Breast epithelium (tissue), 4 donors: Measurements from ENCODE around the gene BZW2. TPM values are rescaled to one million over a fixed set of nuclear protein-coding genes. Genes with fewer than 3 reads are reported as not detected.

Source experiments
- DNase-seq, 2 donors: peaks; one replicate each; pipeline ENCODE4 v3.0.0-alpha.2; 2019; ENCODE audit warnings: low spot score in 2 of 2
- H3K27ac ChIP-seq, 2 donors: fragments of 200-600 bp; sonication (generic) in 1 of 2; one replicate each; pipeline ENCODE4 v1.5.1; 2016 to 2019; ENCODE audit warnings: mild to moderate bottlenecking in 1 of 2
- H3K27me3 ChIP-seq, 2 donors: fragments of 200-600 bp; sonication (generic) in 1 of 2; one replicate each; pipeline versions ENCODE4 v1.5.1 to v1.6.0; 2017 to 2019; ENCODE audit warnings: control low read depth in 1 of 2, mild to moderate bottlenecking in 1 of 2
- H3K36me3 ChIP-seq: fragments of 200-600 bp; one replicate; pipeline ENCODE4 v1.5.1; 2019
- H3K4me1 ChIP-seq, 2 donors: fragments of 200-600 bp; sonication (generic); one replicate each; pipeline ENCODE4 v1.5.1; 2016 to 2019; ENCODE audit warnings: control low read depth in 1 of 2
- H3K4me3 ChIP-seq, 3 donors: fragments of 200-600 bp; sonication (generic); 1 replicate in 2 of 3; 2 replicates in 1 of 3; pipeline ENCODE4 v1.5.1; 2016 to 2019; ENCODE audit warnings: mild to moderate bottlenecking in 3 of 3, moderate library complexity in 2 of 3
- H3K9me3 ChIP-seq, 2 donors: fragments of 200-600 bp; sonication (generic) in 1 of 2; one replicate each; pipeline ENCODE4 v1.5.1; 2016 to 2019; ENCODE audit warnings: control low read depth in 1 of 2
- POLR2A ChIP-seq: fragments of 450-650 bp; IDR thresholded peaks from one replicate; pipeline ENCODE4 v1.6.1; 2016; ENCODE audit warnings: antibody characterized with exemption, mild to moderate bottlenecking, moderate library complexity
- POLR2AphosphoS5 ChIP-seq, 3 donors: sonication (generic); formaldehyde crosslinking; IDR thresholded peaks; one replicate each; pipeline ENCODE4 v1.6.1; 2017; ENCODE audit warnings: antibody characterized with exemption in 3 of 3
- intact Hi-C: fragments of 100-400 bp; cut with DNase I; formaldehyde crosslinking; loops from one replicate; pipeline ENCODE4 v1.15.1; 2023; ENCODE audit warnings: low total_unique reads
- total RNA-seq, 3 donors: library from RNA; depleted of rRNA; stranded (reverse); fragments of >200 nt; gene quantifications; one replicate each; pipeline ENCODE4 v1.1.0, GENCODE V29; 2016
- TF ChIP-seq, protein P1 (sequence below), 3 donors: fragments of 450-650 bp; IDR thresholded peaks; one replicate each; pipeline ENCODE4 v1.5.1; 2016 to 2017; ENCODE audit warnings: antibody characterized with exemption in 3 of 3, mild to moderate bottlenecking in 3 of 3, moderate library complexity in 3 of 3

Gene BZW2
- total RNA-seq, 3 donors from 2014 or later, result 55.7 to 68.8 (median 68.2) TPM

DNA sequence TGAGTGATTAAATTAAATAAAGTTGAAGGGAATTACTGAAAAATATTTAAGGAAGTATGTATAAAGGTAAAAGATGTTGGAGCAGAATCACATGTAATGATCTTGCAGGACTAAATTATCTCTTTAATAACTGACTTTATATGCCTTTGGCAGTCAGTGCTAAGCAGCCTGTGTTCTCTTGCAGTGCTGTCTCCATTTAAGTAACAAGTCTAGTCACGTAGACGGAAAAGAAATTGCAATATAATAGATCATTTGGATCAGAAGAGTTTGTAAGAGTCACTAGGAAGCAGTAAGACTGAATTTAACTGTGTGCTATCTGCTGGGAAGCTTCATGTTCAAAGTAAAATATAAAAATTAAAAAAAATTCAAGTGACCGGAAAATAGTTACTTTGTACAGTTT is 21.4 kb downstream of the BZW2 start:
- H3K27ac ChIP-seq, result peak overlapping the region; percentile 85 to 89
- no peaks in the 10 kb centered on the region for H3K4me1 ChIP-seq
- TF ChIP-seq, protein P1, sequence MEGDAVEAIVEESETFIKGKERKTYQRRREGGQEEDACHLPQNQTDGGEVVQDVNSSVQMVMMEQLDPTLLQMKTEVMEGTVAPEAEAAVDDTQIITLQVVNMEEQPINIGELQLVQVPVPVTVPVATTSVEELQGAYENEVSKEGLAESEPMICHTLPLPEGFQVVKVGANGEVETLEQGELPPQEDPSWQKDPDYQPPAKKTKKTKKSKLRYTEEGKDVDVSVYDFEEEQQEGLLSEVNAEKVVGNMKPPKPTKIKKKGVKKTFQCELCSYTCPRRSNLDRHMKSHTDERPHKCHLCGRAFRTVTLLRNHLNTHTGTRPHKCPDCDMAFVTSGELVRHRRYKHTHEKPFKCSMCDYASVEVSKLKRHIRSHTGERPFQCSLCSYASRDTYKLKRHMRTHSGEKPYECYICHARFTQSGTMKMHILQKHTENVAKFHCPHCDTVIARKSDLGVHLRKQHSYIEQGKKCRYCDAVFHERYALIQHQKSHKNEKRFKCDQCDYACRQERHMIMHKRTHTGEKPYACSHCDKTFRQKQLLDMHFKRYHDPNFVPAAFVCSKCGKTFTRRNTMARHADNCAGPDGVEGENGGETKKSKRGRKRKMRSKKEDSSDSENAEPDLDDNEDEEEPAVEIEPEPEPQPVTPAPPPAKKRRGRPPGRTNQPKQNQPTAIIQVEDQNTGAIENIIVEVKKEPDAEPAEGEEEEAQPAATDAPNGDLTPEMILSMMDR (IDR thresholded peaks at IDR 0.05), result no peak
- no peak for TF ChIP-seq POLR2A
- TF ChIP-seq POLR2AphosphoS5 (IDR thresholded peaks at IDR 0.05), result no peak

DNA sequence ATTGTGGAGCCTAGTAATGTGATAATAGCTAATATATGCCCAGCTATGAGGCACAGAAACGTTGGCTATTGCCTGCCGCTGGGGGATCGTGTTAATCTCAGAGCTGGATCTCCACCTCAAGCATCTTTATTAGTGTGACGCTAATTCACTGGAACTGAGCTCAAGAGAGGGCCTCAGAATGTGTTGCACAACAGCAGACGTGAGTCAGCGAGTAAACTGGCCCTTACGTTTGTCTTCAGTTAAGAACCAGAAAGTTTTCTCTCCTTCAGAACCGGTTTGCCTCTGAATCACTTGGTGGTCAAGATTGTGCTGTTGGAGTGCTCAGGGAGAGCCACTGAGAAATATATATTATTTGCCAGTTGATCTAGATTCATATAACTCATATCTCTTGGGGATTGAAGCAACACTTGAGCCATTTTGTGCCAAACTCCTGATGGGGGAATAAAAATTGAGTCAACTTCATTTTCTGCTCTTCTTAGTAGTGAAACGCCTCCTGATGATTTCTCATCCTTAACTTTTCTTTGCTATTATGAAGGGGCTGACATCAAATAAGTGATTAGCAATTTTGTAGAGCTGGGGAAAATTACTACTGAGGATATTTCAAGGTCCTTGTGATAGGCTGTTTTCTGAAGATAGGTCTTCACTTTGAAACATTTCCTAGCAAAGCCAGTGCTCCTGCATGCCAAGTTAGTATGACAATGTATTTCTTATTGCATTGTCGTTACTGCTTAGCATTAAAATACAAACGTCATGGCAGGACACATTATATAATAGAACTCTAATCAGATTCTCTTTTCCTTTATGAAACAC is 22.3 kb downstream of the BZW2 start:
- peak; percentile 70 to 82 for DNase-seq
- Histone ChIP-seq H3K9me3 (no peaks in the 10 kb centered on the region), H3K27me3 (no peaks in the 10 kb centered on the region), H3K4me3 (peak overlapping the region in 1 of 3 donors; percentile 21), H3K36me3 (no peaks in the 10 kb centered on the region), H3K4me1 (no peaks in the 10 kb centered on the region), H3K27ac (peak overlapping the region; percentile 85 to 89)
- intact Hi-C loops, result no loop called here
- TF ChIP-seq, protein P1 (IDR thresholded peaks at IDR 0.05), result peak in 2 of 3 donors; percentile 24 to 38
- TF ChIP-seq POLR2AphosphoS5 (IDR thresholded peaks at IDR 0.05) (peak; percentile 77 to 81 (median 80)), POLR2A (no peak)

More for the DNA sequence above, 21.4 kb downstream of the BZW2 start:
- Histone ChIP-seq H3K27me3 (no peaks in the 10 kb centered on the region), H3K36me3 (no peaks in the 10 kb centered on the region), H3K9me3 (no peaks in the 10 kb centered on the region), H3K4me3 (no peak overlapping the region)
- intact Hi-C loops, result no loop called here
- DNase-seq, result no peak

DNA sequence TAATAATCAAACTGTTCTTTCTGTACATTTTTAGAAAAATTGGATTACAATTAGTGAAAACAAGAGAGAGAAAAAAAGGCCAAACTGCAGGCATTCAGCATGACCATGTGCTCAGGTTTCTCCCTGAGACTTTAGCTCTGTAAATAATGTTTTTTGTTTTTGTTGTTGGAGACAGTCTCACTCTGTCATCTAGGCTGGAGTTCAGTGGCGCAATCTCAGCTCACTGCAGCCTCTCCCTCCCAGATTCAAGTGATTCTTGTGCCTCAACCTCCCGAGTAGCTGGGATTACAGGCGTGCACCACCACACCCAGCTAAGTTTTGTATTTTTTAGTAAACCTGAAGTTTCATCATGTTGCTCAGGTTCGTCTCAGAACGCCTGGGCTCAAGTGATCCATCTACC is 23.0 kb downstream of the BZW2 start:
- Histone ChIP-seq H3K9me3 (no peaks in the 10 kb centered on the region), H3K27ac (peak overlapping the region; percentile 85 to 89), H3K4me1 (no peaks in the 10 kb centered on the region), H3K36me3 (no peaks in the 10 kb centered on the region), H3K27me3 (no peaks in the 10 kb centered on the region), H3K4me3 (no peak overlapping the region)
- TF ChIP-seq POLR2A (no peak), POLR2AphosphoS5 (IDR thresholded peaks at IDR 0.05) (no peak)
- TF ChIP-seq, protein P1 (IDR thresholded peaks at IDR 0.05), result no peak
- DNase-seq, result no peak
- intact Hi-C loops, result no loop called here

DNA sequence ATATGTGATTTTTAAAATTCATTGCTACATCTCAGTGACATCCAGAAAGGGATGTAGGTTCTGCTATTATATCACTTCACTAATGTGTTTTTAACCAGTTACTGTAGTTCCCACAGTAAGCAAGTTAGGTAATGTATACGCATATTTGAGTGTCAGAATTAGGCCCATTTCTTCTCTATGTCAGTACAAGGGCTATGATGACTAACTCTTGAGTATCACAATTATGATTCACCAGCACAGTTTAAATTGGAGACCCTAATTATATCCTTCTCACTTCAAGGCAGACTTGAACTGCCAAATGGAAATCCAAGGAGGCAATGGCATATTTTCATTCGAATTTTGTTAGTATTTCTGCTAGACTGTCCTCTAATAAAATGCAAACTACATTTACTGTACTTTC is 23.6 kb downstream of the BZW2 start:
- H3K4me3 ChIP-seq, result no peak overlapping the region
- TF ChIP-seq, protein P1 (IDR thresholded peaks at IDR 0.05), result no peak
- TF ChIP-seq POLR2AphosphoS5 (IDR thresholded peaks at IDR 0.05) (no peak), POLR2A (no peak)
- H3K27ac ChIP-seq, result peak overlapping the region; percentile 85 to 89
- no peaks in the 10 kb centered on the region for H3K36me3 ChIP-seq
- no peaks in the 10 kb centered on the region for H3K27me3 ChIP-seq
- H3K4me1 ChIP-seq, result no peaks in the 10 kb centered on the region
- no peak for DNase-seq
- no peaks in the 10 kb centered on the region for H3K9me3 ChIP-seq
- intact Hi-C loops, result no loop called here

DNA sequence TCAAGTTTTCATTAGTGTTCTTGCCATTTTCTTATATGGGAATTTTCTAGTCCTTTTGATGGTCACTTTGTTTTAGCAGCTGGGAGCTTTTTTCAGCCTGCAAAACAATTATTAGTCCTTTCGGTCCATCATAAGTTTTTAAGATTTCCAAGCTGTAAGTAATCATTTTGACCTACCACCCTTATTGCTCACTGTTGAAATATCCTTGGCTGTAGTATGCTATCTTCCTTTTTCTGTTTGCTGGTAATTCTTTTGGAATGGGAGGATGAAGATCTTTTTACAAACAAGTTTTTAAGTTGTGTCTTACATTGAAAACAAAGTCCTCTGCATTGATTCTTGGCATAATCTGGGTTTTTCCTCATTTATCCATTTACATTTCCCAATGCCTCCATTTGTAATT is 24.0 kb downstream of the BZW2 start:
- intact Hi-C loops, result no loop called here
- Histone ChIP-seq H3K9me3 (no peaks in the 10 kb centered on the region), H3K27ac (peak overlapping the region; percentile 85 to 89)

More for the DNA sequence above, 24.0 kb downstream of the BZW2 start:
- Histone ChIP-seq H3K27me3 (no peaks in the 10 kb centered on the region), H3K36me3 (no peaks in the 10 kb centered on the region), H3K4me3 (no peak overlapping the region), H3K4me1 (no peaks in the 10 kb centered on the region)
- TF ChIP-seq POLR2AphosphoS5 (IDR thresholded peaks at IDR 0.05), result no peak
- no peak for TF ChIP-seq POLR2A
- TF ChIP-seq, protein P1 (IDR thresholded peaks at IDR 0.05), result no peak
- DNase-seq, result no peak
